ENCODE measurements around the gene UPF2. TPM values are rescaled to one million over a fixed set of nuclear protein-coding genes. Genes with fewer than 3 reads are reported as not detected.

The UPF2 gene
- polyA plus RNA-seq, 1 donor (not counting 4 experiments of a cell fraction or from before 2014, with no cell fraction given) = 20.3 TPM

- Histone ChIP-seq H3K9ac (ENCODE audit: control insufficient read depth, extremely low read depth, insufficient read depth, low read length) (no peak overlapping the region), H3K27ac (ENCODE audit: control insufficient read depth, insufficient read depth, low read length) (no peak overlapping the region), H3K36me3 (ENCODE audit: control insufficient read depth in 2 of 2, extremely low read depth in 1 of 2, insufficient read depth in 2 of 2, low read length in 2 of 2) (no peaks in the 10 kb centered on the region), H3K4me1 (ENCODE audit: control insufficient read depth, extremely low read depth, insufficient read depth, low read length) (peaks cover 4% of the 10 kb centered on the region), H2AFZ (ENCODE audit: control insufficient read depth, low read length) (no peak overlapping the region), H3K9me3 (ENCODE audit: control insufficient read depth, low read depth, low read length) (no peaks in the 10 kb centered on the region), H3K79me2 (ENCODE audit: control insufficient read depth, insufficient read depth, low read length) (no peaks in the 10 kb centered on the region), H3K4me2 (ENCODE audit: control insufficient read depth, extremely low read depth, insufficient read depth, low read depth, low read length) (no peak overlapping the region), H3K27me3 (ENCODE audit: control insufficient read depth, extremely low read depth, insufficient read depth, low read length) (no peaks in the 10 kb centered on the region), H3K9me1 (ENCODE audit: control insufficient read depth, extremely low read depth, insufficient read depth, low read length) (no peaks in the 10 kb centered on the region), H3K4me3 (ENCODE audit: control insufficient read depth in 2 of 3, extremely low read depth in 1 of 3, insufficient read depth in 2 of 3, low read depth in 1 of 3, low read length in 3 of 3) (no peak overlapping the region), H4K20me1 (ENCODE audit: control insufficient read depth, extremely low read depth, insufficient read depth, low read length) (no peaks in the 10 kb centered on the region)
- dilution Hi-C loops (cut with MboI; ENCODE audit: extremely low pct_ligation_motif_present, low sequenced_read_pairs) = no loop called here
- TF ChIP-seq EZH2 (IDR thresholded peaks at IDR 0.05; ENCODE audit: low read length) (no peak), CTCF (optimal IDR thresholded peaks at IDR 0.05 in 1 of 3, IDR thresholded peaks at IDR 0.05 in 1 of 3, conservative IDR thresholded peaks at IDR 0.05 in 1 of 3; ENCODE audit: extremely low read depth in 1 of 3, insufficient read depth in 2 of 3, low read length in 3 of 3) (no peak)
- DNase-seq (ENCODE audit: low read depth, low spot score) (no peak), FAIRE-seq (no peak)
These were observed 129.4 kb downstream of the UPF2 start for GRCh38 chr10:11913079-11913641.

GRCh38 chr10:11910102-11910501, 132.5 kb downstream of the UPF2 start:
- no peaks in the 10 kb centered on the region for H3K9me3 ChIP-seq (ENCODE audit: control insufficient read depth, low read depth, low read length)
- H3K4me1 ChIP-seq (ENCODE audit: control insufficient read depth, extremely low read depth, insufficient read depth, low read length) = no peaks in the 10 kb centered on the region
- no peak overlapping the region for H2AFZ ChIP-seq (ENCODE audit: control insufficient read depth, low read length)
- no peak for FAIRE-seq
- H3K79me2 ChIP-seq (ENCODE audit: control insufficient read depth, insufficient read depth, low read length) = no peaks in the 10 kb centered on the region
- H4K20me1 ChIP-seq (ENCODE audit: control insufficient read depth, extremely low read depth, insufficient read depth, low read length) = no peaks in the 10 kb centered on the region
- no peak overlapping the region for H3K4me3 ChIP-seq (ENCODE audit: control insufficient read depth in 2 of 3, extremely low read depth in 1 of 3, insufficient read depth in 2 of 3, low read depth in 1 of 3, low read length in 3 of 3)
- no peak for DNase-seq (ENCODE audit: low read depth, low spot score)
- dilution Hi-C loops (cut with MboI; ENCODE audit: extremely low pct_ligation_motif_present, low sequenced_read_pairs) = no loop called here
- no peak overlapping the region for H3K27ac ChIP-seq (ENCODE audit: control insufficient read depth, insufficient read depth, low read length)
- no peaks in the 10 kb centered on the region for H3K9me1 ChIP-seq (ENCODE audit: control insufficient read depth, extremely low read depth, insufficient read depth, low read length)
- H3K36me3 ChIP-seq (ENCODE audit: control insufficient read depth in 2 of 2, extremely low read depth in 1 of 2, insufficient read depth in 2 of 2, low read length in 2 of 2) = no peaks in the 10 kb centered on the region
- no peak overlapping the region for H3K9ac ChIP-seq (ENCODE audit: control insufficient read depth, extremely low read depth, insufficient read depth, low read length)
- TF ChIP-seq EZH2 (IDR thresholded peaks at IDR 0.05; ENCODE audit: low read length) = no peak
- TF ChIP-seq CTCF (optimal IDR thresholded peaks at IDR 0.05 in 1 of 3, IDR thresholded peaks at IDR 0.05 in 1 of 3, conservative IDR thresholded peaks at IDR 0.05 in 1 of 3; ENCODE audit: extremely low read depth in 1 of 3, insufficient read depth in 2 of 3, low read length in 3 of 3) = no peak
- H3K27me3 ChIP-seq (ENCODE audit: control insufficient read depth, extremely low read depth, insufficient read depth, low read length) = no peaks in the 10 kb centered on the region
- H3K4me2 ChIP-seq (ENCODE audit: control insufficient read depth, extremely low read depth, insufficient read depth, low read depth, low read length) = no peak overlapping the region
